Natural killer cell (primary cell): Measurements from ENCODE around the gene RPS19BP1. TPM values are rescaled to one million over a fixed set of nuclear protein-coding genes. Genes with fewer than 3 reads are reported as not detected.

Experiments used
- ATAC-seq, 3 donors: fragments of 150-1000 bp in 2 of 3; fragments of 200-7000 bp in 1 of 3; cut with Tn5 transposase; 1 replicate in 1 of 3; 2 replicates in 2 of 3; pipeline ENCODE4 v1.10.0; 2021; ENCODE audit warnings: mild to moderate bottlenecking in 2 of 3, moderate library complexity in 2 of 3
- DNase-seq, 2 donors: peaks; one replicate each; pipeline versions ENCODE4 v3.0.0 to v3.0.0-alpha.2; 2013 to 2021; ENCODE audit warnings: mixed read lengths in 1 of 2
- H3K27ac ChIP-seq: one replicate; pipeline ENCODE4 v1.5.1; 2013; ENCODE audit warnings: mild to moderate bottlenecking, low read length
- H3K27me3 ChIP-seq: one replicate; pipeline ENCODE4 v1.6.1; 2013; ENCODE audit warnings: low read length; ENCODE audit not compliant: control insufficient read depth, insufficient read depth
- H3K36me3 ChIP-seq: one replicate; pipeline ENCODE4 v1.6.1; 2013; ENCODE audit warnings: low read length; ENCODE audit not compliant: control insufficient read depth, insufficient read depth
- H3K4me1 ChIP-seq: one replicate; pipeline ENCODE4 v1.6.1; 2013; ENCODE audit warnings: low read length; ENCODE audit not compliant: control insufficient read depth, insufficient read depth
- H3K4me3 ChIP-seq: one replicate; pipeline ENCODE4 v1.5.1; 2013; ENCODE audit warnings: low read length
- H3K9me3 ChIP-seq: one replicate; pipeline ENCODE4 v1.6.1; 2013; ENCODE audit warnings: low read length; ENCODE audit not compliant: control insufficient read depth, insufficient read depth
- H3K27ac Mint-ChIP-seq, 2 donors: one replicate each; pipeline ENCODE4 v1.8.0; 2022; ENCODE audit warnings: mild to moderate bottlenecking in 2 of 2, mixed read lengths in 2 of 2, moderate library complexity in 1 of 2
- H3K27me3 Mint-ChIP-seq, 2 donors: one replicate each; pipeline ENCODE4 v1.8.0; 2022; ENCODE audit warnings: low read depth in 2 of 2, mixed read lengths in 2 of 2
- H3K36me3 Mint-ChIP-seq: one replicate; pipeline ENCODE4 v1.8.0; 2022; ENCODE audit warnings: mixed read lengths
- H3K4me1 Mint-ChIP-seq, 2 donors: one replicate each; pipeline ENCODE4 v1.8.0; 2022; ENCODE audit warnings: mixed read lengths in 2 of 2
- H3K4me3 Mint-ChIP-seq: one replicate; pipeline ENCODE4 v1.8.0; 2022; ENCODE audit warnings: mild to moderate bottlenecking, moderate library complexity, mixed read lengths
- H3K9me3 Mint-ChIP-seq, 2 donors: one replicate each; pipeline ENCODE4 v1.8.0; 2022; ENCODE audit warnings: mixed read lengths in 2 of 2
- CTCF ChIP-seq: fragments of 200-600 bp; IDR thresholded peaks from one replicate; pipeline ENCODE4 v1.8.0; 2022; ENCODE audit warnings: antibody characterized with exemption
- WGBS: methylation state at CpG from one replicate; pipeline ENCODE4 v1.1.7; 2013; ENCODE audit warnings: missing lambda C conversion rate; ENCODE audit not compliant: insufficient coverage; 5-methylcytosine and 5-hydroxymethylcytosine counted together
- intact Hi-C: fragments of 100-400 bp; cut with micrococcal nuclease; formaldehyde crosslinking; loops from one replicate; pipeline ENCODE4 v1.14.2; 2022
- total RNA-seq, 4 donors: library from RNA; stranded (reverse); fragments of 120-200 nt in 1 of 4; gene quantifications; one replicate each; pipeline versions ENCODE4 v1.2.3 to v1.2.4, GENCODE V29; 2013 to 2022

Gene RPS19BP1
- total RNA-seq, 3 donors from 2014 or later (not counting 1 experiment from before 2014, with no cell fraction given), result 56.7 to 66.5 (median 61.3) TPM

- Mint-ChIP-seq H3K27ac (peak overlapping the region in 1 of 2 donors; percentile 13), H3K4me3 (no peak overlapping the region), H3K4me1 (peaks cover 0 to 25% of the 10 kb centered on the region in 2 donors), H3K36me3 (no peaks in the 10 kb centered on the region), H3K9me3 (peaks cover 7% of the 10 kb centered on the region in 2 donors), H3K27me3 (no peaks in the 10 kb centered on the region)
- Histone ChIP-seq H3K36me3 (no peaks in the 10 kb centered on the region), H3K9me3 (no peaks in the 10 kb centered on the region), H3K27ac (no peak overlapping the region), H3K27me3 (no peaks in the 10 kb centered on the region), H3K4me3 (no peak overlapping the region), H3K4me1 (peaks cover 15% of the 10 kb centered on the region)
- 23% methylated on average over 14 of the region's 14 CpGs for WGBS
- peak; percentile 53 to 74 (median 67) for ATAC-seq
- no peak for TF ChIP-seq CTCF
- peak in 1 of 2 donors; percentile 68 for DNase-seq
- intact Hi-C loops, result no loop called here
Measured at GRCh38 chr22:39567135-39567946, 34.8 kb upstream of the RPS19BP1 start.

- Histone ChIP-seq H3K27ac (no peak overlapping the region), H3K9me3 (no peaks in the 10 kb centered on the region), H3K36me3 (no peaks in the 10 kb centered on the region), H3K4me3 (no peak overlapping the region), H3K4me1 (peaks cover 15% of the 10 kb centered on the region), H3K27me3 (no peaks in the 10 kb centered on the region)
- intact Hi-C loops, result no loop called here
- H3K4me3 Mint-ChIP-seq, result no peak overlapping the region
- H3K27ac Mint-ChIP-seq, result peak overlapping the region in 1 of 2 donors; percentile 61
- WGBS, result 90% methylated on average over 5 of the region's 5 CpGs
- peaks cover 0 to 7% of the 10 kb centered on the region in 2 donors for H3K27me3 Mint-ChIP-seq
- DNase-seq (no peak), ATAC-seq (peak in 1 of 3 donors; percentile 22)
- TF ChIP-seq CTCF, result no peak
- H3K9me3 Mint-ChIP-seq, result peaks cover 7% of the 10 kb centered on the region in 2 donors
- H3K36me3 Mint-ChIP-seq, result no peaks in the 10 kb centered on the region
- H3K4me1 Mint-ChIP-seq, result peaks cover 0 to 25% of the 10 kb centered on the region in 2 donors
Measured at GRCh38 chr22:39565414-39565944, 32.9 kb upstream of the RPS19BP1 start.

GRCh38 chr22:39563571-39564428 lies 31.3 kb upstream of the RPS19BP1 start:
- Histone ChIP-seq H3K4me1 (peaks cover 15% of the 10 kb centered on the region), H3K27ac (no peak overlapping the region), H3K4me3 (no peak overlapping the region), H3K9me3 (no peaks in the 10 kb centered on the region), H3K27me3 (peaks cover 7% of the 10 kb centered on the region), H3K36me3 (no peaks in the 10 kb centered on the region)
- WGBS, result 91% methylated on average over 7 of the region's 7 CpGs
- Mint-ChIP-seq H3K27me3 (peaks cover 0 to 15% of the 10 kb centered on the region in 2 donors), H3K27ac (no peak overlapping the region), H3K36me3 (no peaks in the 10 kb centered on the region), H3K4me3 (no peak overlapping the region), H3K9me3 (peaks cover 7% of the 10 kb centered on the region in 2 donors), H3K4me1 (peaks cover 0 to 25% of the 10 kb centered on the region in 2 donors)
- ATAC-seq (no peak), DNase-seq (no peak)
- no peak for TF ChIP-seq CTCF
- intact Hi-C loops, result no loop called here
